GM23338 (cell line): Measurements from ENCODE around the gene METTL26. TPM values are rescaled to one million over a fixed set of nuclear protein-coding genes. Genes with fewer than 3 reads are reported as not detected.

ENCODE experiments used
- ATAC-seq: fragments of 200-7000 bp; cut with Tn5 transposase; 3 replicates; pipeline ENCODE4 v1.9.1; 2020
- DNase-seq: peaks from one replicate; pipeline ENCODE4 v3.0.0-alpha.2; 2015; ENCODE audit warnings: low spot score
- H2AFZ ChIP-seq: fragments of 200-600 bp; sonication (generic); 2 replicates; pipeline ENCODE4 v1.8.0; 2016; ENCODE audit warnings: antibody characterized with exemption, mild to moderate bottlenecking, moderate library complexity
- H3F3A ChIP-seq: fragments of 200-600 bp; sonication (generic); replicated peaks from 2 replicates; pipeline ENCODE4 v1.8.0; 2017; ENCODE audit warnings: antibody characterized with exemption, mixed run types, low read depth
- H3K27ac ChIP-seq: fragments of 200-600 bp; sonication (generic); 2 replicates; pipeline ENCODE4 v1.6.1; 2016; ENCODE audit warnings: low read depth
- H3K27me3 ChIP-seq: fragments of 200-600 bp; sonication (generic); 2 replicates; pipeline ENCODE4 v1.8.0; 2016; ENCODE audit warnings: mild to moderate bottlenecking, mixed run types, moderate library complexity; ENCODE audit not compliant: insufficient read depth
- H3K36me3 ChIP-seq: fragments of 200-600 bp; sonication (generic); 2 replicates; pipeline ENCODE4 v1.8.0; 2016; ENCODE audit warnings: mild to moderate bottlenecking; ENCODE audit not compliant: insufficient read depth
- H3K4me1 ChIP-seq: fragments of 200-600 bp; sonication (generic); 2 replicates; pipeline ENCODE4 v1.8.0; 2016; ENCODE audit warnings: mild to moderate bottlenecking, moderate library complexity; ENCODE audit not compliant: insufficient read depth
- H3K4me2 ChIP-seq: fragments of 200-600 bp; sonication (generic); 2 replicates; pipeline ENCODE4 v1.7.1; 2017; ENCODE audit warnings: mixed run types
- H3K4me3 ChIP-seq: fragments of 200-600 bp; sonication (generic); 2 replicates; pipeline ENCODE4 v1.6.1; 2016; ENCODE audit warnings: mixed run types
- H3K79me2 ChIP-seq: fragments of 200-600 bp; sonication (generic); replicated peaks from 2 replicates; pipeline ENCODE4 v1.8.0; 2017; ENCODE audit warnings: mild to moderate bottlenecking; ENCODE audit not compliant: insufficient read depth
- H3K9me2 ChIP-seq: fragments of 200-600 bp; sonication (generic); 2 replicates; pipeline ENCODE4 v1.8.0; 2017; ENCODE audit not compliant: insufficient read depth
- H4K20me1 ChIP-seq: fragments of 200-600 bp; sonication (generic); replicated peaks from 2 replicates; pipeline ENCODE4 v1.8.0; 2017; ENCODE audit warnings: mild to moderate bottlenecking; ENCODE audit not compliant: insufficient read depth
- H3K27ac Mint-ChIP-seq: 2 replicates; pipeline ENCODE4 v1.8.0; 2020; ENCODE audit warnings: inconsistent platforms, mild to moderate bottlenecking, moderate library complexity, mixed read lengths
- H3K27me3 Mint-ChIP-seq: 3 replicates; pipeline ENCODE4 v1.8.0; 2022; ENCODE audit warnings: low read depth, mild to moderate bottlenecking, moderate library complexity, mixed read lengths, inconsistent platforms; ENCODE audit not compliant: insufficient read depth, poor library complexity
- H3K36me3 Mint-ChIP-seq: 3 replicates; pipeline ENCODE4 v1.8.0; 2021; ENCODE audit warnings: low read depth, mild to moderate bottlenecking, inconsistent platforms, moderate library complexity, mixed read lengths
- H3K4me1 Mint-ChIP-seq: 3 replicates; pipeline ENCODE4 v1.8.0; 2020; ENCODE audit warnings: mild to moderate bottlenecking, inconsistent platforms, mixed read lengths
- H3K4me3 Mint-ChIP-seq: 3 replicates; pipeline ENCODE4 v1.8.0; 2021; ENCODE audit warnings: moderate library complexity, mild to moderate bottlenecking, inconsistent platforms, mixed read lengths
- H3K9me3 Mint-ChIP-seq: 3 replicates; pipeline ENCODE4 v1.8.0; 2020; ENCODE audit warnings: moderate library complexity, mild to moderate bottlenecking, inconsistent platforms, mixed read lengths
- CREB1 ChIP-seq: fragments of 250-450 bp; sonication (Bioruptor Pico); IDR thresholded peaks from 2 replicates; pipeline ENCODE4 v1.5.0; 2020; ENCODE audit warnings: low read depth, mild to moderate bottlenecking, moderate library complexity
- CTCF ChIP-seq, 2 experiments: fragments of 200-600 bp in 1 of 2; sonication (generic) in 1 of 2; conservative IDR thresholded peaks; 2 replicates each; pipeline versions ENCODE4 v1.5.1 to v1.6.1; 2016 to 2017; ENCODE audit warnings: antibody characterized with exemption in 2 of 2, low read depth in 2 of 2, mild to moderate bottlenecking in 2 of 2, moderate library complexity in 1 of 2
- ETS1 ChIP-seq: IDR thresholded peaks from 2 replicates; pipeline ENCODE4 v1.6.1; 2016; ENCODE audit warnings: antibody characterized with exemption
- EZH2 ChIP-seq: fragments of 200-600 bp; sonication (generic); IDR thresholded peaks from one replicate; pipeline ENCODE4 v1.8.0; 2017; ENCODE audit warnings: antibody characterized with exemption, mild to moderate bottlenecking, low read depth; ENCODE audit not compliant: unreplicated experiment
- EZH2phosphoT487 ChIP-seq: fragments of 200-600 bp; sonication (generic); IDR thresholded peaks from one replicate; pipeline ENCODE4 v1.8.1; 2018; ENCODE audit warnings: antibody characterized with exemption; ENCODE audit not compliant: unreplicated experiment
- JUNB ChIP-seq: IDR thresholded peaks from one replicate; pipeline ENCODE4 v1.6.1; 2016; ENCODE audit warnings: antibody characterized with exemption; ENCODE audit not compliant: unreplicated experiment
- NANOG ChIP-seq: IDR thresholded peaks from 2 replicates; pipeline ENCODE4 v1.6.1; 2016; ENCODE audit warnings: antibody characterized with exemption, borderline replicate concordance
- POLR2AphosphoS5 ChIP-seq: IDR thresholded peaks from 2 replicates; pipeline ENCODE4 v1.6.1; 2016; ENCODE audit warnings: antibody characterized with exemption, low read depth
- REST ChIP-seq: IDR thresholded peaks from one replicate; pipeline ENCODE4 v1.6.1; 2018; ENCODE audit warnings: antibody characterized with exemption; ENCODE audit not compliant: unreplicated experiment
- STAT1 ChIP-seq: IDR thresholded peaks from one replicate; pipeline ENCODE4 v1.6.1; 2016; ENCODE audit warnings: antibody characterized with exemption; ENCODE audit not compliant: unreplicated experiment
- ZNF114 ChIP-seq: fragments of 250-450 bp; sonication (Bioruptor Pico); IDR thresholded peaks from 2 replicates; pipeline ENCODE4 v1.5.0; 2020; ENCODE audit warnings: mild to moderate bottlenecking, moderate library complexity
- ZNF331 ChIP-seq: fragments of 250-450 bp; sonication (Bioruptor Pico); IDR thresholded peaks from 2 replicates; pipeline ENCODE4 v1.5.0; 2020; ENCODE audit warnings: low read depth, mild to moderate bottlenecking, moderate library complexity
- ZNF462 ChIP-seq: fragments of 250-450 bp; sonication (Bioruptor Pico); IDR thresholded peaks from 2 replicates; pipeline ENCODE4 v1.5.0; 2020; ENCODE audit warnings: mild to moderate bottlenecking, moderate library complexity
- polyA plus RNA-seq: library from polyadenylated mRNA; unstranded; fragments of >200 nt; fragmentation: Nextera tagmentation; extraction: Ambion mirVana; gene quantifications from 2 replicates; pipeline ENCODE4 v1.2.1, GENCODE V29; 2016
- total RNA-seq: library from RNA; depleted of rRNA; stranded (reverse); fragments of >200 nt; shearing (Covaris generic); gene quantifications from 2 replicates; pipeline ENCODE4 v1.2.3, GENCODE V29; 2014

METTL26 gene
- total and polyA plus RNA-seq, 2 experiments from 2014 or later: 153 to 223 TPM

- Histone ChIP-seq H3K4me3 (no peak overlapping the region), H4K20me1 (no peaks in the 10 kb centered on the region; the same call in 1 of the 2 replicates), H3K4me2 (no peak overlapping the region), H3K27ac (no peak overlapping the region), H3K9me2 (no peaks in the 10 kb centered on the region), H3K27me3 (no peaks in the 10 kb centered on the region), H3K4me1 (no peaks in the 10 kb centered on the region), H3F3A (0 out of 2 replicates have a peak, but pooled peaks cover 3% of the 10 kb centered on the region), H3K79me2 (peaks cover 38% of the 10 kb centered on the region), H2AFZ (no peak overlapping the region), H3K36me3 (no peaks in the 10 kb centered on the region)
- Mint-ChIP-seq H3K9me3 (peaks cover 18% of the 10 kb centered on the region), H3K4me3 (no peak overlapping the region), H3K4me1 (peaks cover 5% of the 10 kb centered on the region), H3K36me3 (peaks cover 21% of the 10 kb centered on the region), H3K27ac (no peak overlapping the region), H3K27me3 (peaks cover 12% of the 10 kb centered on the region)
- TF ChIP-seq POLR2AphosphoS5 (no peak), EZH2 (no peak), NANOG (no peak), JUNB (no peak), STAT1 (no peak), REST (no peak), ZNF462 (CRISPR knock-in tag) (no peak), ZNF114 (CRISPR knock-in tag) (no peak), EZH2phosphoT487 (no peak), ZNF331 (CRISPR knock-in tag) (no peak), CREB1 (CRISPR knock-in tag) (no peak), CTCF (conservative IDR thresholded peaks at IDR 0.05; ENCODE audit: low read depth in 2 of 2) (no peak), ETS1 (no peak)
- no peak for ATAC-seq
- DNase-seq: no peak
Observed at GRCh38 chr16:603933-604332, 32.2 kb downstream of the METTL26 start.
